Stimulated activated naive CD4-positive, alpha-beta T cell treated with Interleukin-2 at 50 U/mL for 16 hours (primary cell): ENCODE results near the gene RNU4-1.
"Not testable (repeated sequence)": the region's sequence is repeated elsewhere in the genome, so short reads cannot be mapped to it uniquely, and the experiment has no call there.

Experiments
- DNase-seq: peaks from one replicate; lab custom pipeline; 2025; lab: John Stamatoyannopoulos, UW

Gene RNU4-1

GRCh38 chr12:120292661-120293531, at the start of gene RNU4-1:
RNU4-1 (minus strand) TSS chr12:120293237.
- peak; percentile 69 for DNase-seq

DNA sequence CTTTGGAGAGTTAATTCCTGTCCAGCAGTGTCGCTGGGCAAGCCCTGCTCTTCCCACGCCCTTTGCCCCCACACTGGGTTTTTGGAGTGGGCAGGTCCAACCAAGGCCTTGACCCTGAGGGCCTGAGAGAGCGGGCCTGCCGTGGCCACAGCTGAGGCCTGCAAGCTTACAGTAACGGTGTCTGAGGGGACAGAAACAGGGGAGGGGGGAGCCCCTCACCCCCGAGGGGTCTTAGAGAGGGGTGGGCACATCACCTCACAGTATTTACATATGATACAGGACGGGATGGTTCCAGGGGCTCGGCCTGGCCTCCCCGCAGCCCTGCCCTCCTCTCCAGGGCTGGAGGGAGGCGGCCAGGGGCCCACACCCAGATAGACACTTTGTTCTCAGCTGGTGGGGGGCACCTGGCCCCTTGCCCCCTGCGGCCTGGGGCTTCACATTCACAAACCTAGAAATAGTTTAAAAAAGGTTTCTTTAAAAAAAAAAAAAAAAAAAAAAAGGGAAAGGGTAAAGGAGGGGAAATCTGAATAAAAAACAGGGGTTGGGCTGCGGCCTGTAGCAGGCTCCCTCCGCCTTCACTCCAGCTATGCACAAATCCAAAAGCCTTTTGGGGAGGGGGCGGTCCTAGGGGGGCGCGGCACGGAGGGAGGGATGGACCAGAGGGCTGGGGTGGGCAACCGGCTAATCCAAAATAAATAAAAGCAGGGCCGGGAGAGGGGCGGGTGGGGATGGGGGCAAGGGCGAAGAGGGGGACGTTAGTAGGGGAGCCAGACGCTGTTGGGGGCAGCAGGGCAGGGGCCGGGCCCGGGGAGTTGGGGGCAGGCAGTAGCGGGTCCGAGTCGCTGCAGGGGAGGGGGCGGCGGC, 49.4 kb upstream of the RNU4-1 start:
- DNase-seq = no peak

DNA sequence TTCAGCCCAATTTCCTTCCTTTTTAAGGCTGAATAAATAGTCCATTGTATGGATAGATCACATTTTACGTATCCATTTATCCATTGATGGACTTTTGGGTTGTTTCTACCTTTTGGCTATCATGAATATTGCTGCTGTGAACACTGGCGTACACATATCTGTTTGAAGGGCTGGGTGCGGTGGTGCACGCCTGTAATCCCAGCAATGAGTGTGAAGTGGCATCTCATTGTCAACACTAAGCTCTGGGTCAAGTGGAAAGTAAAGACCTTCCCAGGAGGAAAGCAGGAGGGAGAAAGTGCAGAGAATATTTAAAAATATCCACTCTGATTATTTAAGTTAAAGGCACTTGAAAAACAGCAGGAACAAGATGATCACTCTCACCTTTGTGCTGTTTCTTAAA, 46.2 kb upstream of the RNU4-1 start:
- no peak for DNase-seq

GRCh38 chr12:120337730-120338129, 44.7 kb upstream of the RNU4-1 start:
- DNase-seq = no peak

DNA sequence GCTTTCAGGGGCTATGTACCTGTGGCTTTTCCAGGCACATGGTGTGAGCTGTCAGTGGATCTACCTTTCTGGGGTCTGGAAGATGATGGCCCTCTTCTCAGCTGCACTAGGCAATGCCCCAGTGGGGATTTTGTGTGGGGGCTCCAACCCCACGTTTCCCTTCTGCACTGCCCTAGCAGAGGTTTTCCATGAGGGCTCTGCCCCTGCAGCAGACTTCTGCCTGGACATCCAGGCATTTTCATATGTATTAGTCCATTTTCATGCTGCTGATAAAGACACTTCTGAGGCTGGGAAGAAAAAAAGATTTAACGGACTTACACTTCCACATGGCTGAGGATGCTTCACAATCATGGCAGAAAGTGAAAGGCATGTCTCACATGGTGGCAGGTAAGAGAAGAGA, 43.4 kb upstream of the RNU4-1 start:
- not testable (repeated sequence) for DNase-seq

GRCh38 chr12:120335447-120335846, 42.4 kb upstream of the RNU4-1 start:
- DNase-seq = peak; percentile 12

GRCh38 chr12:120332523-120332922, 39.5 kb upstream of the RNU4-1 start:
- DNase-seq = no peak

- DNase-seq = no peak
These were observed 39.0 kb upstream of the RNU4-1 start for GRCh38 chr12:120332041-120332440.

- DNase-seq = no peak
These were observed 38.4 kb upstream of the RNU4-1 start for GRCh38 chr12:120331390-120331789.

DNA sequence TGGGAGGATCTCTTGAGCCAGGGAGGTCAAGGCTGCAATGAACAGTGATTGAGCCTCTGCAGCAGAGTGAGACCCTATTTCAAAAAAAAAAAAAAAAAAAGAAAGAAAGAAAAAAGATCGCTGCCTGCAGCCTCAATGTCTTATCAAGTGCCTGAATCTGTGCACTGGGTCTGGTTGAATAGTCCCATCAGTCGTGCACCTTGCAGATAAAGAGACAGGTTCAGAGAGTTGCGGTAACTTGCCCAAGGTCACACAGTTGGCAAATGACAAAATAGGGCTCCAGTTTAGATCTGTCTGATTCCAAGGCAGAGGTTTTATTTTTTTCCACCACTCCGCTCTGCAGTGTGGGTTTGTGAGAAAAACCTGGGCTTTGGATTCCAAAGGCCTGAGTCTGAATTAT, 35.2 kb upstream of the RNU4-1 start:
- no peak for DNase-seq

GRCh38 chr12:120327593-120327992, 34.6 kb upstream of the RNU4-1 start, which contains the start of gene PLA2G1B:
PLA2G1B (minus strand) TSS chr12:120327779; CDS start chr12:120327753, 26 bp downstream.
- DNase-seq = no peak

- no peak for DNase-seq
These were observed 31.9 kb upstream of the RNU4-1 start for GRCh38 chr12:120324841-120325417.

DNA sequence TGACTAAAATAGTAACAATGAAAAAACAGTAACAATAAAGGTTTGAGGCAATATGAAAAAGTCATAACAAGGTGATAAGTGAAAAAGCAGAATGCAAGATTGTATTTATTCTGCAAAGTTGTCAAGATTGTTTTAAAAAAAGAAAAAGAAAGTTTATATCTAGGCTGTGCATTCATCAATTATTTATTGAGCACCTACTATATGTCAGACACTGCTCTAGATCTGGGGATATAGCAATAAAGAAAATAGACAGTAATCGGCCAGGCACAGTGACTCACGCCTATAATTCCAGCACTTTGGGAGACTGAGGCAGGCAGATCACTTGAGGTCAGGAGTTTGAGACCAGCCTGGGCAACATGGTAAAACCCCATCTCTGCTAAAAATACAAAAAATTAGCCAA, 30.7 kb upstream of the RNU4-1 start:
- no peak for DNase-seq

- DNase-seq = no peak
These were observed 28.6 kb upstream of the RNU4-1 start for GRCh38 chr12:120321382-120322202.

DNA sequence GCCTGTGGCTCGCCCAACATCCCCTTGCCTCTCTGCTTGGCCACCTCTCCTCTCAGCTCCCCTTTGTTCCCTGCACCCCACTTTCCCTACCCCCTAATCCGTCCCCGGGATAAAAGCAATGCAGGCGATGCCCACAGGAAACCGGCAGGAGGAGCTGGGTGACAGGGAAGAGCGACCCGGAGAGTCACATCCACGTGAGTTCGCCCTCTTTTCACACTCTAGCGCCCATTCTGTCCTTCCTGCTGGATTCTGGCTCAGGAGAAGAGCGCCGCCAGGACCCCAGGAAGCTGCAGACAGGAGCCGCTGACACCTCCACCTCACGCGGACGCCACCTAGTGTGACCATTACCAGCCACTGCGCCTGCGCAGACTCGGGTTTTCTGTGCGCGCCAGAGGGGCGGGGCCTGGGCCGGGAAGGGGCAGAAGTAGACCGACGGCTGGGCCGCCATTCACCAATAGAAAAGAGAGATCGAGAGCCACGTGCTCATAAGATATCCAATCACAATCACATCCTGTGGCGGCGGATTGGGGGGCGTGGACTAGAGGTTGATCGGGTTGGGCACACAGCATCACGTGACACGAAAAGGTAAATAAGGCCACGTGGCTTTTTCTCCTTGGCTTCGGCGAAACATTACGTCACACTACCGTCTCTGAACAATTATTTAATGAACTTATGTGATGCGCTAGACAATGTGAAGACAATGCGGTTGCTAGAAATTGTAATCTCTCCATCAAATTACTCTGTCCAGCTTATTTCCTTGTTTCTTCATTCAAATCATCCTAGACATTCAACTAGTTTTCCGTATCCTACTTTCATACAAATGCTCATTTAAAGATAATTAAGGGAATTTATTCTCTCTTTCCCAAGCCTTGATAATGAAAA, 24.4 kb upstream of the RNU4-1 start:
- DNase-seq = peak; percentile 99

- DNase-seq = no peak
These were observed 23.8 kb upstream of the RNU4-1 start for GRCh38 chr12:120316798-120317223.

GRCh38 chr12:120314220-120314619, 21.2 kb upstream of the RNU4-1 start:
- DNase-seq = no peak

GRCh38 chr12:120301962-120302815, 9.2 kb upstream of the RNU4-1 start, which contains the start of gene SIRT4:
SIRT4 (plus strand) TSS chr12:120302321; CDS start chr12:120303562, 1,241 bp downstream.
- DNase-seq = peak; percentile 88

DNA sequence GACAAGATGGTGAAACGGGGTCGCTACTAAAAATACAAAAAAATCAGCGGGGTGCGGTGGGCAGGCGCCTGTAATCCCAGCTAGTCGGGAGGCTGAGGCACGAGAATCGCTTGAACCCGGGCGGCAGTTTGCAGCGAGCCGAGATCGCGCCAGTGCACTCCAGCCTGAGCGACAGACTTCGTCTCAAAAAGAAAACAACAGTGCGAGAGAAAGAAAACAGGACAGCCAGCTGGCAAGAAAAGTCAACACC, 701 bp downstream of the RNU4-1 start:
- peak; percentile 27 for DNase-seq
